Measurements from ENCODE around the gene ANKRD33B.

The ANKRD33B gene

GRCh38 chr5:10679336-10679988, 115.6 kb downstream of the ANKRD33B start:
- no peak for DNase-seq (ENCODE audit: low read depth)
- H3K4me3 ChIP-seq (ENCODE audit: control insufficient read depth, low read depth, low read length) = no peak overlapping the region
- TF ChIP-seq CTCF (conservative IDR thresholded peaks at IDR 0.05; ENCODE audit: control insufficient read depth, insufficient read depth, low read depth, low read length) = no peak

DNA sequence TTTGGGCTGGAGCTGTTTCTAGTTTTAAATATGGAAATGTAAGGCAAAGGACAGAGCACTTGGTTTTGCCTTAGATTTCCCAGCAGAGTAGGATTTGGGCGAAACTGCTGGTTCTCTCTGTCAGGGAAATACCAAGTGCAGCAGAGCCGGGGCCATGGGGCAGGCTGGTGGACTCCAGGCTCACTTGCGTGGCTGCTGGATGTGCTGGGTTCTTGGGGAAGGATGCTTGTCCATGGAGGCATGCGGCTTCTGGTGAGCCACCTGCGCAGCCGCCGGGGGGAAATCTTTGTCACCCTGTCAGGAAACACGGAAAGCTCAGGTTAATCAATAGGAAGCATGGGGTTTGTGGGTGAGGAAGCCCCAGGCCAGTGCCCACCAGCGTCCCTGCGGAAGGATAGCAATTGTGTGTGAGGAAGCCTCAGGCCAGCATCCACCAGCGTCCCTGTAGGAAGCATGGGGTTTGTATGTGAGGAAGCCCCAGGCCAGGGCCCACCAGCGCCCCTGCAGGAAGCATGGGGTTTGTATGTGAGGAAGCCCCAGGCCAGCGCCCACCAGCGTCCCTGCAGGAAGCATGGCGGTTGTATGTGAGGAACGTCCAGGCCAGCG, 117.1 kb downstream of the ANKRD33B start:
- DNase-seq (ENCODE audit: low read depth) = no peak
- TF ChIP-seq CTCF (conservative IDR thresholded peaks at IDR 0.05; ENCODE audit: control insufficient read depth, insufficient read depth, low read depth, low read length) = no peak
- no peak overlapping the region for H3K4me3 ChIP-seq (ENCODE audit: control insufficient read depth, low read depth, low read length)

DNA sequence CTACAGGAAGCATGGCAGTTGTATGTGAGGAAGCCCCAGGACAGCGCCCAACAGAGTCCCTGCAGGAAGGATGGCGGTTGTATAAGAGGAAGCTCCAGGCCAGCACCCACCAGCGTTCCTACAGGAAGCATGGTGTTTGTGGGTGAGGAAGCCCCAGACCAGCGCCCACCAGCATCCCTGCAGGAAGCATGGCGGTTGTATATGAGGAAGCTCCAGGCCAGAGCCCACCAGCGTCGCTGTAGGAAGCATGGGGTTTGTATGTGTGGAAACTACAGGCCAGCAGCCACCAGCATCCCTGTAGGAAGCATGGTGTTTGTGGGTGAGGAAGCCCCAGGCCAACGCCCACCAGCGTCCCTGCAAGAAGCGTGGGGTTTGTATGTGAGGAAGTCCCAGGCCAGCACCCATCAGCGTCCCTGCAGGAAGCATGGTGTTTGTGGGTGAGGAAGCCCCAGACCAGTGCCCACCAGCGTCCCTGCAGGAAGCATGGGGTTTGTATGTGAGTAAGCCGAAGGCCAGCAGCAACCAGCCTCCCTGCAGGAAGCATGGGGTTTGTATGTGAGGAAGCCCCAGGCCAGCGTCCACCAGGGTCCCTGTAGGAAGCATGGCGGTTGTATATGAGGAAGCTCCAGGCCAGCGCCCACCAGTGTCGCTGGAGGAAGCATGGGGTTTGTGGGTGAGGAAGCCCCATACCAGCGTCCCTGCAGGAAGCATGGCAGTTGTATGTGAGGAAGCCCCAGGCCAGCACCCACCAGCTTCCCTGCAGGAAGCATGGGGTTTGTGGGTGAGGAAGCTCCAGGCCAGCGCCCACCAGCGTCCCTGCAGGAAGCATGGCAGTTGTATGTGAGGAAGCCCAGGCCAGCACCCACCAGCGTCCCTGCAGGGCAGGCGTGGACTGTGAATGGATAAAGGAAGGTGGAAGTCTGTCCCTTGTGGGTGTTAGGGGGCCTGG, 118.1 kb downstream of the ANKRD33B start:
- no peak for DNase-seq (ENCODE audit: low read depth)
- H3K4me3 ChIP-seq (ENCODE audit: control insufficient read depth, low read depth, low read length) = no peak overlapping the region
- TF ChIP-seq CTCF (conservative IDR thresholded peaks at IDR 0.05; ENCODE audit: control insufficient read depth, insufficient read depth, low read depth, low read length) = no peak

DNA sequence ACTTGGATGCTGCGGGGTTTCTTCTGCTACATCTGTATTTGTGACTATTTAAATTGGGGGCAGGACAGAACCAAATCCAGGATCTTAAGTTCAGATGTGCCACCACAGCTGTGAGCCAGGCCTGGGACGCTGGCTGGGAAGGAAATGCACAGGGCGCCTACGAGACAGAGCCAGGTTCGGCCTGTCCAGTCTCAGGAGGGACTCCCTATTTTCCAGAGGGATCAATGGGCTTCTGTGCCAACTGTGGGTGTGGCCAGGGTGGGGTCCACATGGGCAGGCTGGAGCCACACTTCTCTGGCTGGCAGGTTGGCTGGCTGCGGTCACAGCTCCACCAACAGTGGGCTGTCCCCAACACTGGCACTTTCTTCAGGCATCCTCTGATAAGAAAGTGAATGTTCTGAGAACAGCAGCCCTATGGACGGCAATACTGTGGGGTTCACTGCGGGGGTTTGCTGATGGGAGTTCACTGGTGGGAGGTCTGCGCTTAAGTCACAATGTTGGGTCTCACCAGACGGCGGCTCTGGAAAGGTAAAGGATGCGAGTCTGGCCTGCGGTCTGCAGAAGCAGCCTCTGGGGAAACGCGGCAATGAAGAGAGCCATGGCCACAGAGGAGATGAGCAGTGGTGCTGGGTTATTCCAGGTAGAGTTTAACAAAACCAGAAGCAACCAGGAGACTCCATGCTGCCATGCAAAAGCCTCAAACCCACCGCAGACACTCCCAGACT, 119.1 kb downstream of the ANKRD33B start:
- TF ChIP-seq CTCF (conservative IDR thresholded peaks at IDR 0.05; ENCODE audit: control insufficient read depth, insufficient read depth, low read depth, low read length) = no peak
- DNase-seq (ENCODE audit: low read depth) = no peak
- no peak overlapping the region for H3K4me3 ChIP-seq (ENCODE audit: control insufficient read depth, low read depth, low read length)

- no peak for DNase-seq (ENCODE audit: low read depth)
- TF ChIP-seq CTCF (conservative IDR thresholded peaks at IDR 0.05; ENCODE audit: control insufficient read depth, insufficient read depth, low read depth, low read length) = no peak
- no peak overlapping the region for H3K4me3 ChIP-seq (ENCODE audit: control insufficient read depth, low read depth, low read length)
These were observed 120.6 kb downstream of the ANKRD33B start for GRCh38 chr5:10684303-10685086.

Data from fibroblast of mammary gland (primary cell).